Neural crest cell (in vitro differentiated cells): ENCODE data around the gene TIMP2. TPM values are rescaled to one million over a fixed set of nuclear protein-coding genes. Genes with fewer than 3 reads are reported as not detected.

Source experiments
- DNase-seq: peaks from one replicate; pipeline ENCODE4 v3.0.0; 2021; ENCODE audit warnings: low read depth, mixed read lengths, low spot score
- H3K27ac Mint-ChIP-seq: one replicate; pipeline ENCODE4 v1.8.0; 2021; ENCODE audit warnings: mild to moderate bottlenecking, mixed read lengths; ENCODE audit not compliant: unreplicated experiment
- H3K27me3 Mint-ChIP-seq: 2 replicates; pipeline ENCODE4 v1.8.0; 2021; ENCODE audit warnings: low read depth, mild to moderate bottlenecking, mixed read lengths
- H3K36me3 Mint-ChIP-seq: 2 replicates; pipeline ENCODE4 v1.8.0; 2021; ENCODE audit warnings: low read depth, mild to moderate bottlenecking, mixed read lengths
- H3K4me1 Mint-ChIP-seq: 2 replicates; pipeline ENCODE4 v1.8.0; 2021; ENCODE audit warnings: mixed read lengths
- H3K4me3 Mint-ChIP-seq: one replicate; pipeline ENCODE4 v1.8.0; 2021; ENCODE audit warnings: mild to moderate bottlenecking, mixed read lengths
- H3K9me3 Mint-ChIP-seq: 2 replicates; pipeline ENCODE4 v1.8.0; 2021; ENCODE audit warnings: mixed read lengths
- CTCF ChIP-seq: fragments of 200-600 bp; sonication (generic); conservative IDR thresholded peaks from 2 replicates; pipeline ENCODE4 v1.5.0; 2021; ENCODE audit warnings: antibody characterized with exemption, mild to moderate bottlenecking
- total RNA-seq: library from RNA; stranded (reverse); gene quantifications from 2 replicates; pipeline ENCODE4 v1.2.1, GENCODE V29; 2021

Gene TIMP2
- total RNA-seq, 1 donor from 2014 or later, result 58.5 TPM

GRCh38 chr17:78842881-78843565 lies 82.2 kb downstream of the TIMP2 start:
- no peak overlapping the region for H3K27ac Mint-ChIP-seq
- TF ChIP-seq CTCF, result peak; percentile 65
- peak overlapping the region; percentile 61 for H3K4me3 Mint-ChIP-seq
- H3K36me3 Mint-ChIP-seq, result no peaks in the 10 kb centered on the region
- H3K9me3 Mint-ChIP-seq, result no peaks in the 10 kb centered on the region
- no peaks in the 10 kb centered on the region for H3K27me3 Mint-ChIP-seq
- DNase-seq, result peak; percentile 31
- peaks cover 31% of the 10 kb centered on the region for H3K4me1 Mint-ChIP-seq

GRCh38 chr17:78840780-78841611 lies 84.2 kb downstream of the TIMP2 start, which contains the start of gene USP36:
Gene USP36 (minus strand): TSS chr17:78840814. CDS start chr17:78836363, 4,451 bp downstream.
- peaks cover 7% of the 10 kb centered on the region for H3K36me3 Mint-ChIP-seq
- H3K4me1 Mint-ChIP-seq, result peaks cover 31% of the 10 kb centered on the region

DNA sequence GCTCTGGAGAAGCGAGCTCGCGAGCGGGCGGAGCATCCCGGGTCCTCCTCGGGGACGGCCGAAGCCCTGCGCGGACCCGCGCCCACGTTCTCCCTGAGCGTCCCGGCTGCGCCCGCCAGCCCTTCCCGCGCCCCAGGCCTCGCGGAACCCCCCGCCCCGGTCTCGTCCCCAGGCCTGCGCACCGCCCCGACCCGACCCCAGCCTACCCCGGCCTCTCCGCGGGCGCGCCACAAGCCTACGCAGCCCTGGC lies 84.7 kb downstream of the TIMP2 start:
- Mint-ChIP-seq H3K4me1 (peaks cover 31% of the 10 kb centered on the region), H3K4me3 (peak overlapping the region; percentile 90), H3K9me3 (no peaks in the 10 kb centered on the region), H3K36me3 (peaks cover 9% of the 10 kb centered on the region), H3K27ac (peak overlapping the region; percentile 91), H3K27me3 (no peaks in the 10 kb centered on the region)
- no peak for TF ChIP-seq CTCF
- DNase-seq, result no peak

More at GRCh38 chr17:78840780-78841611, 84.2 kb downstream of the TIMP2 start, which contains the start of gene USP36:
- Mint-ChIP-seq H3K4me3 (peak within 1 kb of the TSS; percentile 90), H3K27me3 (no peaks in the 10 kb centered on the region), H3K9me3 (no peaks in the 10 kb centered on the region), H3K27ac (peak within 1 kb of the TSS; percentile 91)
- TF ChIP-seq CTCF, result peak; percentile 22
- DNase-seq, result peak; percentile 98

- Mint-ChIP-seq H3K9me3 (no peaks in the 10 kb centered on the region), H3K4me1 (peaks cover 31% of the 10 kb centered on the region), H3K36me3 (peaks cover 9% of the 10 kb centered on the region), H3K4me3 (peak overlapping the region; percentile 90), H3K27ac (peak overlapping the region; percentile 91), H3K27me3 (no peaks in the 10 kb centered on the region)
- TF ChIP-seq CTCF, result no peak
- DNase-seq, result no peak
Measured at GRCh38 chr17:78839762-78840529, 85.2 kb downstream of the TIMP2 start.

- Mint-ChIP-seq H3K4me3 (peak overlapping the region; percentile 90), H3K36me3 (peaks cover 9% of the 10 kb centered on the region), H3K27ac (peak overlapping the region; percentile 91), H3K9me3 (no peaks in the 10 kb centered on the region), H3K27me3 (no peaks in the 10 kb centered on the region), H3K4me1 (peaks cover 25% of the 10 kb centered on the region)
- no peak for DNase-seq
- no peak for TF ChIP-seq CTCF
Measured at GRCh38 chr17:78839235-78839761, 85.9 kb downstream of the TIMP2 start.
